T1000 (cell line): ENCODE data around the gene CCDC74A.
"Not testable (repeated sequence)": the region's sequence is repeated elsewhere in the genome, so short reads cannot be mapped to it uniquely, and the experiment has no call there.

Source experiments
- DNase-seq: peaks from one replicate; lab custom pipeline; 2025; ENCODE audit warnings: mixed read lengths; lab: John Stamatoyannopoulos, UW

The CCDC74A gene

DNA sequence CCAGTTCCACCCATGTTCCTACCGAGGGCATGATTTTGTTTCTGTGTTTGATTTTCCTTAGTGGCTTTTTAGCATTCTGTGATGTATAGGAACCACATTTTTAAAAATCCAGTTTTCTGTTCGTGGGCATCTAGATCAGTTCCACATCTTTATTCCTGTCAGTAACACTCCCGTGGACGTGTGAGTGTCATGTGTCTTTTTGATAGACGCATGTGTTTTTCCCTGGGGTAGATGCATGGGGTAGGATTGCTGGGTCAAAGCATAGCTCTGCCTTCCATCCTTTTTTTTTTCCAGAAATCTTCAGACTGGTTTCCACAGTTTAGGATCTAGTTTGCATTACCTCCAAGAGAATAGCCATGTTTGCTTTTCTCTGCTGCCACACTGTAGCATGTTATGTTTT lies 38.7 kb downstream of the CCDC74A start:
- DNase-seq, result no peak

DNA sequence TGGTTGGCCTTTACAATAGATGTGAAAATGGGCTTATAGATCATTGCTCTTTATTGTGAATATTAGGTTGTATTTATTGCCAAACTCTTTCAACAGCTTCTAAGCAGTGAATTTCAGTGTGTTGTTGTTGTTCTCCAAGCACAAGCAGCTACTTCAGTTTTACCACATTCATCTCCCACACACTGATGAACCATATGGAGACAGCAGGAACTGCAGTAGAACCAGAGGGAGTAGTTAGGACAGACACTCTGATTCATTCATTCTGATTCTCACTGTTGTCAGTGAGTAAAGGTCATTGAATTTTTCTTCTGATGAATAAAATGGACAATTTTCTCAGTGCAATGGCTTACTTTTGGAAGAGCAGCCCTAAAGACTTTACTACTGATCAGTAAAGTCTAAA lies 40.2 kb downstream of the CCDC74A start:
- no peak for DNase-seq

DNA sequence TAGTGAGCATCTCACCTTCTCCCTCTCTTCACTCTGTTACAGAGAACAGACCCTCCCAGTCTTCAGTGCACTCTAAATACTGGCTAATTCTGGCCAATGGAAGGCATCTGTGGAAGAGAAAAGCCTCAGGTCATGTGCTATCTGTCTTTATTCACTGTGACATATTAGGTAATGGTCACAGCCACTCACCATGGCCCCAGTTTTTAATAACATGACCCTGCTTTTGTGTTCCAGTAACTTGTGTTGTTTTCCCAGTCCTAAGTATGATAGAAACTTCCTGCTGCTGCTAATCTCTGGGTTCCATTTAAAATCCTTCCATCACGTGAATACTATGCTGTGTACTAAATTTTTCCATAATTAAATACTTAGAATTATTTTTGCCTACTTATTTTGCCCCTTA lies 40.7 kb downstream of the CCDC74A start:
- DNase-seq, result not testable (repeated sequence)

DNA sequence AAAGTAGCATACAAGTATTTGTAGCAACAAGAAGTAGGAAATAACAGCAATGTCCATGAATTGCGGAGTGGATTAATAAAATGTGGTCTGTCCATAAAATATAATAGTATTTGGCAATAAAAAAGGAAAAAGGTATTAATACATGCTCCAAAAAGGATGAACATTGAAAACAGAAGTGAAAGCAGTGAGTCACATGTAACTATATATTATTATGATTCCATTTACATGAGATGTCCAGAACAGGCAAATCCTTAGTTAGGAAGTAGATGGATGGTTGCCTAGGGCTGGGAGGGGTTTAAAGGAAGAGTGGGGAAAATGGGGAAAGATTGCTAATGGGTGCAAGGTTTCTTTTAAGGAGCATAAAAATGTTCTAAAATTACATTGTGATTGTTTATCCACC lies 44.5 kb downstream of the CCDC74A start:
- DNase-seq, result no peak

DNA sequence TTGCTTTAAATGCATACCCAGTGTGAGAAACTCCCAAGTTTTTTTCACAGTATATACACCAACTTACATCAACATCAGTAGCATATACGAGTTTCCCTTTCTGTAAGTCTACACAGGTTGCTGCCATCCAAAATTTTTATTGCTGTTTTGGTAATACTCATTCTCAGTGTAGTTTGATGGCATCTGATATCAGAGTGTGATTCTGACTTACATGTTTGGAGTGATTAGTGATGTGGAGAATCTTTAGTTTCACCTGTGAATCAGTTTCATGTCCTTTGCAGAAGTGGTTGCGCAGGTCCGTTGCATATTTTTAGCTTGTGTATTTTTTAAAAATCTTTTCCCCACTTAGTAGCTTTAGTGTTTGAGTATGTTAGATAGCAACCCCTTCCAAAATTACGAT lies 50.1 kb downstream of the CCDC74A start:
- DNase-seq, result no peak

DNA sequence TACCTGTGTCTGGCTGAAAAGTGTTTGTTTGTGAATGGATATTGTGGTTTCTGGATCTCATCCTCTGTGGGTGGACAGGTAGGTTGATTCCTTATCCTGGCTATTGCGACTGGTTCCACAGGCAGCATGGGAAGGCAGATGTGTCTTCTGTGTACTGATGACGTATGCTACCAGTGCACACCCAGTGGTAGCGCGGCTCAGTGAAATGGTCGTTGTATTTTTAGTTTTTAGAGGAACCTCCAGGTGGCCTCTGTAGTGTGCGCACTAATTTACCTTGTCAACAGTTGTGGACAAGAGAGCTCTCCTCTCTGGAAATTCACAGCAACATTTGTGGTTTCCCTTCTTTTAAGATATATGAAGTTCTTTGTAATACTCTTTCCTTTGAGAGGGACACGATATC lies 52.5 kb downstream of the CCDC74A start:
- no peak for DNase-seq
